HG03378 (cell line): Measurements from ENCODE around the gene TPM1.
"Not testable (repeated sequence)": the region's sequence is repeated elsewhere in the genome, so short reads cannot be mapped to it uniquely, and the experiment has no call there.

Source experiments
- ATAC-seq: cut with Tn5 transposase; IDR thresholded peaks from one replicate; pipeline ENCODE4 v1.9.1; 2021; ENCODE audit warnings: mild to moderate bottlenecking, moderate library complexity; ENCODE audit not compliant: unreplicated experiment

TPM1 gene

GRCh38 chr15:63041974-63042876 lies at the start of gene TPM1:
TPM1 (plus strand) TSS chr15:63042747; CDS start chr15:63042830, 83 bp downstream.
- no peak for ATAC-seq

- ATAC-seq = no peak
Measured at GRCh38 chr15:62993066-62993465, 49.5 kb upstream of the TPM1 start.

- ATAC-seq = not testable (repeated sequence)
Measured at GRCh38 chr15:62993632-62994031, 48.9 kb upstream of the TPM1 start.

GRCh38 chr15:62994439-62994838 lies 48.1 kb upstream of the TPM1 start:
- no peak for ATAC-seq

GRCh38 chr15:62994975-62995681 lies 47.4 kb upstream of the TPM1 start:
- ATAC-seq = no peak

- no peak for ATAC-seq
Measured at GRCh38 chr15:62997441-62997840, 45.1 kb upstream of the TPM1 start.

- ATAC-seq = no peak
Measured at GRCh38 chr15:62998262-62998890, 44.2 kb upstream of the TPM1 start.

GRCh38 chr15:62999178-62999577 lies 43.4 kb upstream of the TPM1 start:
- ATAC-seq = no peak

GRCh38 chr15:62999923-63000561 lies 42.5 kb upstream of the TPM1 start:
- ATAC-seq = no peak

GRCh38 chr15:63000706-63001105 lies 41.8 kb upstream of the TPM1 start:
- ATAC-seq = no peak

- ATAC-seq = no peak
Measured at GRCh38 chr15:63004211-63004610, 38.3 kb upstream of the TPM1 start.

GRCh38 chr15:63006032-63006878 lies 36.3 kb upstream of the TPM1 start:
- ATAC-seq = no peak

- ATAC-seq = no peak
Measured at GRCh38 chr15:63008333-63009049, 34.1 kb upstream of the TPM1 start.

- ATAC-seq = no peak
Measured at GRCh38 chr15:63010386-63010785, 32.2 kb upstream of the TPM1 start.

- no peak for ATAC-seq
Measured at GRCh38 chr15:63010920-63011693, 31.4 kb upstream of the TPM1 start.

- no peak for ATAC-seq
Measured at GRCh38 chr15:63012444-63012843, 30.1 kb upstream of the TPM1 start.

- ATAC-seq = no peak
Measured at GRCh38 chr15:63013052-63013808, 29.3 kb upstream of the TPM1 start.

GRCh38 chr15:63014578-63014977 lies 28.0 kb upstream of the TPM1 start:
- ATAC-seq = no peak
